GM18505 (cell line): Measurements from ENCODE around the gene SUPT6H.
"Not testable (repeated sequence)": the region's sequence is repeated elsewhere in the genome, so short reads cannot be mapped to it uniquely, and the experiment has no call there.

Source experiments
- ATAC-seq: cut with Tn5 transposase; IDR thresholded peaks from one replicate; pipeline ENCODE4 v1.9.1; 2021; ENCODE audit not compliant: unreplicated experiment
- POLR2A ChIP-seq: IDR thresholded peaks from 4 replicates; pipeline ENCODE4 v1.6.1; 2011; ENCODE audit warnings: borderline replicate concordance; ENCODE audit not compliant: insufficient read depth, insufficient read length; ENCODE audit errors: extremely low read depth

Gene SUPT6H

DNA sequence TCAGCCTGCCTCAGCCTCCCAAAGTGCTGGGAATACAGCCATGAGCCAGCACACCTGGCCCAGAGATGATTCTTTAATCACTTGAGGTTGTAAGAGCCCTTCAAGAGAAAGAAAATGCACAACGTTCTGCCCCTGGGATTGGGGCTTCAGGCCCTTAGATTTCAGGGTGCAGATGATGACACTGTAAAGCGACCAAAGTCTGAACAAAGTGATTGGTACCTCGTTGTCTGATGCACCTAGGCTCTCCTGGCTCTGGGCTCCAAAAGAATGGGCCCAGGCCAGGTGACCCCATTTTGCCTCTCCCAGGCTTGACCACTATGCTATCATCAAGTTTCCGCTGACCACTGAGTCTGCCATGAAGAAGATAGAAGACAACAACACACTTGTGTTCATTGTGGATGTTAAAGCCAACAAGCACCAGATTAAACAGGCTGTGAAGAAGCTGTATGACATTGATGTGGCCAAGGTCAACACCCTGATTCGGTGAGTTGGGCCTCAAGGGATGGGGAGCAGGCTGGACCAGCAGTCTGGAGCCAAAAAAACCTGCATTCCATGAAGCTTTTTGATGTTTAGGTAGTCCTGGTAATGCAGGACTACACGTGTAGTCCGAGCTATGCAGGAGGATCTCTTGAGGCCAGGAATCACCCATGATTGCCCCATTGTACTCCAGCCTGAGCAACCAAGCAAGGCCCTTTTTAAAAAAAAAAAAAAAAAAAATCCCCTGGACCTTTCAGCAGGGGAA, 60.6 kb downstream of the SUPT6H start:
- TF ChIP-seq POLR2A = no peak
- ATAC-seq = no peak

- ATAC-seq = no peak
- no peak for TF ChIP-seq POLR2A
These were observed 61.3 kb downstream of the SUPT6H start for GRCh38 chr17:28723159-28723835.

DNA sequence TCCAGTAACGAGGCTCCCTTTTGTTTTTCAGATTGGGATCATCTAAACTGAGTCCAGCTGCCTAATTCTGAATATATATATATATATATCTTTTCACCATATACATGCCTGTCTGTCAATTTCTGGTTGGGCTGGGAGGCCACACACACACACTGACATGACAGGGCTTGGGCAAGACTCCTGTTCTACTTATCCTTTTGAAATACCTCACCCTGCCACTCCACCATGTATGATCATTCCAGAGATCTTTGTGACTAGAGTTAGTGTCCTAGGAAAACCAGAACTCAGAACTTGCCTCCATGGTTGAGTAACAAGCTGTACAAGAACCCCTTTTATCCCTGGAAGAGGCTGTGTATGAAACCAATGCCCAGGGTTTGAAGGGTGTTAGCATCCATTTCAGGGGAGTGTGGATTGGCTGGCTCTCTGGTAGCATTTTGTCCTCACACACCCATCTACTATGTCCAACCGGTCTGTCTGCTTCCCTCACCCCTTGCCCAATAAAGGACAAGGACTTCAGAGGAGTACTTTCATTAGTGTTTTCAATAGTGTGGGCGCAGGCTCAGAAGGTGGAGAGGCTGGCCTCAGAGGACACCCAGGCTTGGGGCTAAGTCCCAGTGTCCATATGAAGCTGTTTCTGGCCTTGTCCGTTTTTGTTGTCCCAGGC, 62.0 kb downstream of the SUPT6H start:
- ATAC-seq = not testable (repeated sequence)

- no peak for TF ChIP-seq POLR2A
- ATAC-seq = no peak
These were observed 62.6 kb downstream of the SUPT6H start for GRCh38 chr17:28724500-28725165.

DNA sequence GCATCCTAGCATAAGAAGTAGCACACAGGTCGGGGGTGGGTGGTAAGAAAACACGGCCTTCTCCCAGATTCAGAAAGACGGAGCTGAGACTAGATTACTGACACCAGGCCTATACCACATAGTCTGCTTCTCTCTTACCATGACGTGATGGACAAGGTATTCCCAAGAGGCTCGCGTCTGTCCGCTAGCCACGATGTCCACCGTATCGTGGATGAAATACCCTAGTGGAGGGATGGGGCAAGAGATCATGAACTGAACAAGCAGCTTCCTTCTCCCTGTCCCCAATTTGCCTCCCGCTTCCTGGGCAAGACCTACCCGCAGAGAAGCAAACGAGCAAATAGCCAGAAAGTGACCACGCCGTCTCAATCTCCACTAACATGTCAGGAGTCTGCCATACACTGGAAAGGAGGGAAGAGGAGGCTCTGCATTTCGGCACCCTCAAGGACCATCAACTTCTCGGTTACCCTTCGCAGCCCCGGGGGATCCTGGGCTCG, 63.2 kb downstream of the SUPT6H start:
- no peak for ATAC-seq
- peak; percentile 80 for TF ChIP-seq POLR2A

GRCh38 chr17:28725660-28726225, 63.7 kb downstream of the SUPT6H start:
- ATAC-seq = peak; percentile 1

GRCh38 chr17:28726226-28726626, 64.2 kb downstream of the SUPT6H start, which contains the start of gene TLCD1:
Gene TLCD1 (minus strand): TSS chr17:28726233. CDS start chr17:28726097, 136 bp downstream.
- peak; percentile 12 for ATAC-seq
- no peak for TF ChIP-seq POLR2A

More at GRCh38 chr17:28725660-28726225, 63.7 kb downstream of the SUPT6H start:
- TF ChIP-seq POLR2A = peak; percentile 67

- peak; percentile 40 for ATAC-seq
- peak; percentile 43 for TF ChIP-seq POLR2A
These were observed 64.9 kb downstream of the SUPT6H start for GRCh38 chr17:28726627-28727491.

DNA sequence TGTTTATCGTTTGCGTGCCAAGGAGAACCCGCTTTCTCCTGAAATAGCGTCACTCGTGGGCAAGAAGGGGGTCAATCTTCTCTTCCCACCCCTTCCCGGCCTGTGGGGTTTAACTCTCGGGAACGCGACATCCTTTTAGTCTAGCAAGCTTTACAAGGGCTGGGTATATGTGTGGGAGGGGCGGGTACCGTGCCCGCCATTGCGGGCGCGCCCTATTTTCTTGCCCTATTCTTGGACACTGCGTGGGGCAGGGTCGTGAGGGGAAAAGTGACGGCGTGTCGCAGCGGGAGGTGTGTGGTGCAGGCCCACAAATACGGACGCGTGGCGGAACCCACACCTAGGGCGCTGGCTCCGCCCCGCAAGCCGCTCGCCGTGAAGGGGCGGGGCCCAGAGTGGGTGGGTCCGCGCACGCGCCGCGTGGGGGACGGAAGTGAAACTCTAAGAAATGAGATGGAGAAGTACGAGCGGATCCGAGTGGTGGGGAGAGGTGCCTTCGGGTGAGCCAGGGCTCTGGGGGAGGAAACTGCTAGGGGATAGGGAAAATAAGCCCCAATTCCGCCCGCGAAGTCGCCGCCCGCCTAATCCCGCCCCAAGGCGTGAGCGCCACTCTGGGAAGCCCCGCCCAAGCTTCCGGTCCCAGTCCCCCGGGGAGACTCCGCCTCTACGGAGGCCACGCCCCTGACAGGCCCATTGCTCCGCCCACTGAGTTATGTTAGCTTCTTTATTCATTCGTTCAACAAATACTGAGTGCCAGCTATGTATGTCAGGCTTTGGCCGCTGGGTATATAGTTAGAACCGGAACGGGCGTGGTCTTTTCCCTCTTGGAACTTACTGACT, 66.6 kb downstream of the SUPT6H start, which contains the start of gene NEK8:
TSS of gene NEK8 (plus strand) at position 425 of the 837 bp plus-strand sequence. CDS start at position 451, 26 bp downstream.
- peak; percentile 36 for ATAC-seq

GRCh38 chr17:28729950-28730330, 67.9 kb downstream of the SUPT6H start:
- ATAC-seq = no peak
- no peak for TF ChIP-seq POLR2A

More for the DNA sequence above, 66.6 kb downstream of the SUPT6H start, which contains the start of gene NEK8:
- TF ChIP-seq POLR2A = peak; percentile 43

DNA sequence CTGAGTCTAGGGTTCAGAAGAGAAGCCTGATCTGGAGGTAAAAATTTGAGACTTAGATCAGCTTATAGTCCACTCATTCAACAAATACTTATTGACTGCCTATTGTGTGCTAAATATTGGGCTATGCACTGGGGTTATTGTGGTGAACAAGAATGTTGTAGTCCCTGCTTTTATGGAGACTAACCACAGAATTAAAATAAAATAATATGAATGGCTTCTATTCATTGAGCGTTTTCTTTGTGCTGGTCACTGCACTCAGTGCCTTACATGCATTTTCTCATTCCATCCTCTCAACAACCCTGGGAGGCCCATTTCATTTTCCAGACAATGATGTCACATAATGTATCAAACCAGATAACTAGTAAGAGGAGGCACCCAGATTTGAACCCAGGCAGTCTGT, 71.3 kb downstream of the SUPT6H start:
- ATAC-seq = no peak
- no peak for TF ChIP-seq POLR2A
